Measurements from ENCODE around the gene ZNF175. TPM values are rescaled to one million over a fixed set of nuclear protein-coding genes. Genes with fewer than 3 reads are reported as not detected.

ZNF175 gene
- polyA plus RNA-seq, 1 of the 3 experiments (the other 2 are of a cell fraction), result 3.1 TPM

DNA sequence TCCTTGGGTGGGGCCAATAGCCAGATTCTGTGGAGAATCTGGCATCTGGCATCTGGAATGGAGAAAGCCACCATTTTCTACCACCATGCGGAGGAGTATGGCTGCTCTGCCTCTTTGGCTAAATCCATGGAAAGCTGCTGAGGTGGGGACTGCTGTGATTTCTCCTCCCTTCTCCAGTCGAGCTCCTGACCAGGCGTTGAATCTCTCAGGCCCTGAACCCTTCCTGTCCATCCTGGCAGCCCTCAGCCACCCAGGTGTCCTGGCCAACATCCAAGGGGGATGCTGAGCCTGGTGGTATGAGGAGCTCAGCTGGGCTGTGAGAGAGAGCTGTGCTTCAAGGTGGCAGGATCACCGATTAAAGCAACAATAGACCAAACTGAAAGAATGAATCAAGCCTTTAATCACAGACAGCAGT is 22.2 kb upstream of the ZNF175 start:
- DNase-seq, result no peak
- no peaks in the 10 kb centered on the region for H3K9me3 ChIP-seq
- no peaks in the 10 kb centered on the region for H3F3A ChIP-seq (replicated peaks; ENCODE audit: insufficient read depth)
- H3K79me2 ChIP-seq (ENCODE audit: insufficient read depth), result no peaks in the 10 kb centered on the region
- H3K36me3 ChIP-seq (replicated peaks in 1 of 2; ENCODE audit: control insufficient read depth in 1 of 2, insufficient read depth in 2 of 2, low read length in 1 of 2), result no peaks in the 10 kb centered on the region
- no peak for TF ChIP-seq ELF1 (IDR thresholded peaks at IDR 0.05)
- TF ChIP-seq MXI1 (IDR thresholded peaks at IDR 0.05; ENCODE audit: low read depth, low read length), result no peak
- TF ChIP-seq, protein P1, sequence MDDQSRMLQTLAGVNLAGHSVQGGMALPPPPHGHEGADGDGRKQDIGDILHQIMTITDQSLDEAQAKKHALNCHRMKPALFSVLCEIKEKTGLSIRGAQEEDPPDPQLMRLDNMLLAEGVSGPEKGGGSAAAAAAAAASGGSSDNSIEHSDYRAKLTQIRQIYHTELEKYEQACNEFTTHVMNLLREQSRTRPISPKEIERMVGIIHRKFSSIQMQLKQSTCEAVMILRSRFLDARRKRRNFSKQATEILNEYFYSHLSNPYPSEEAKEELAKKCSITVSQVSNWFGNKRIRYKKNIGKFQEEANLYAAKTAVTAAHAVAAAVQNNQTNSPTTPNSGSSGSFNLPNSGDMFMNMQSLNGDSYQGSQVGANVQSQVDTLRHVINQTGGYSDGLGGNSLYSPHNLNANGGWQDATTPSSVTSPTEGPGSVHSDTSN (IDR thresholded peaks at IDR 0.05), result no peak
- TF ChIP-seq MAX (IDR thresholded peaks at IDR 0.05; ENCODE audit: low read depth), result no peak
- TF ChIP-seq, protein P2, sequence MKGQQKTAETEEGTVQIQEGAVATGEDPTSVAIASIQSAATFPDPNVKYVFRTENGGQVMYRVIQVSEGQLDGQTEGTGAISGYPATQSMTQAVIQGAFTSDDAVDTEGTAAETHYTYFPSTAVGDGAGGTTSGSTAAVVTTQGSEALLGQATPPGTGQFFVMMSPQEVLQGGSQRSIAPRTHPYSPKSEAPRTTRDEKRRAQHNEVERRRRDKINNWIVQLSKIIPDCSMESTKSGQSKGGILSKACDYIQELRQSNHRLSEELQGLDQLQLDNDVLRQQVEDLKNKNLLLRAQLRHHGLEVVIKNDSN (IDR thresholded peaks at IDR 0.05; ENCODE audit: borderline replicate concordance, low read depth), result no peak
- no peak for TF ChIP-seq USF2 (IDR thresholded peaks at IDR 0.05; ENCODE audit: borderline replicate concordance, low read depth, low read length)
- TF ChIP-seq NFIC (IDR thresholded peaks at IDR 0.05; ENCODE audit: borderline replicate concordance), result no peak
- TF ChIP-seq, protein P3, sequence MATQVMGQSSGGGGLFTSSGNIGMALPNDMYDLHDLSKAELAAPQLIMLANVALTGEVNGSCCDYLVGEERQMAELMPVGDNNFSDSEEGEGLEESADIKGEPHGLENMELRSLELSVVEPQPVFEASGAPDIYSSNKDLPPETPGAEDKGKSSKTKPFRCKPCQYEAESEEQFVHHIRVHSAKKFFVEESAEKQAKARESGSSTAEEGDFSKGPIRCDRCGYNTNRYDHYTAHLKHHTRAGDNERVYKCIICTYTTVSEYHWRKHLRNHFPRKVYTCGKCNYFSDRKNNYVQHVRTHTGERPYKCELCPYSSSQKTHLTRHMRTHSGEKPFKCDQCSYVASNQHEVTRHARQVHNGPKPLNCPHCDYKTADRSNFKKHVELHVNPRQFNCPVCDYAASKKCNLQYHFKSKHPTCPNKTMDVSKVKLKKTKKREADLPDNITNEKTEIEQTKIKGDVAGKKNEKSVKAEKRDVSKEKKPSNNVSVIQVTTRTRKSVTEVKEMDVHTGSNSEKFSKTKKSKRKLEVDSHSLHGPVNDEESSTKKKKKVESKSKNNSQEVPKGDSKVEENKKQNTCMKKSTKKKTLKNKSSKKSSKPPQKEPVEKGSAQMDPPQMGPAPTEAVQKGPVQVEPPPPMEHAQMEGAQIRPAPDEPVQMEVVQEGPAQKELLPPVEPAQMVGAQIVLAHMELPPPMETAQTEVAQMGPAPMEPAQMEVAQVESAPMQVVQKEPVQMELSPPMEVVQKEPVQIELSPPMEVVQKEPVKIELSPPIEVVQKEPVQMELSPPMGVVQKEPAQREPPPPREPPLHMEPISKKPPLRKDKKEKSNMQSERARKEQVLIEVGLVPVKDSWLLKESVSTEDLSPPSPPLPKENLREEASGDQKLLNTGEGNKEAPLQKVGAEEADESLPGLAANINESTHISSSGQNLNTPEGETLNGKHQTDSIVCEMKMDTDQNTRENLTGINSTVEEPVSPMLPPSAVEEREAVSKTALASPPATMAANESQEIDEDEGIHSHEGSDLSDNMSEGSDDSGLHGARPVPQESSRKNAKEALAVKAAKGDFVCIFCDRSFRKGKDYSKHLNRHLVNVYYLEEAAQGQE (IDR thresholded peaks at IDR 0.05; ENCODE audit: low read depth, low read length), result no peak
- peaks cover 31% of the 10 kb centered on the region; the same call in 1 of the 2 replicates for H3K27me3 ChIP-seq (ENCODE audit: insufficient read depth)
- H3K9me2 ChIP-seq, result no peaks in the 10 kb centered on the region
- H3K4me2 ChIP-seq, result no peak overlapping the region
- CTCF ChIA-PET, result no interaction called here
- H3K4me1 ChIP-seq (ENCODE audit: control insufficient read depth in 1 of 2, insufficient read depth in 2 of 2, low read depth in 1 of 2, low read length in 1 of 2), result no peaks in the 10 kb centered on the region
- no peaks in the 10 kb centered on the region for H4K20me1 ChIP-seq (ENCODE audit: insufficient read depth)
- H3K4me3 ChIP-seq (ENCODE audit: low read depth in 2 of 2, low read length in 1 of 2), result no peak overlapping the region
- no peak overlapping the region for H3K9ac ChIP-seq
- 23% methylated on average over 2 of the region's 4 CpGs for WGBS (ENCODE audit: low lambda C conversion rate)
- POLR2A ChIA-PET, result no interaction called here
- H2AFZ ChIP-seq (ENCODE audit: low read depth), result no peak overlapping the region
- no peak overlapping the region for H3K27ac ChIP-seq (ENCODE audit: low read depth in 2 of 2, low read length in 1 of 2)

DNA sequence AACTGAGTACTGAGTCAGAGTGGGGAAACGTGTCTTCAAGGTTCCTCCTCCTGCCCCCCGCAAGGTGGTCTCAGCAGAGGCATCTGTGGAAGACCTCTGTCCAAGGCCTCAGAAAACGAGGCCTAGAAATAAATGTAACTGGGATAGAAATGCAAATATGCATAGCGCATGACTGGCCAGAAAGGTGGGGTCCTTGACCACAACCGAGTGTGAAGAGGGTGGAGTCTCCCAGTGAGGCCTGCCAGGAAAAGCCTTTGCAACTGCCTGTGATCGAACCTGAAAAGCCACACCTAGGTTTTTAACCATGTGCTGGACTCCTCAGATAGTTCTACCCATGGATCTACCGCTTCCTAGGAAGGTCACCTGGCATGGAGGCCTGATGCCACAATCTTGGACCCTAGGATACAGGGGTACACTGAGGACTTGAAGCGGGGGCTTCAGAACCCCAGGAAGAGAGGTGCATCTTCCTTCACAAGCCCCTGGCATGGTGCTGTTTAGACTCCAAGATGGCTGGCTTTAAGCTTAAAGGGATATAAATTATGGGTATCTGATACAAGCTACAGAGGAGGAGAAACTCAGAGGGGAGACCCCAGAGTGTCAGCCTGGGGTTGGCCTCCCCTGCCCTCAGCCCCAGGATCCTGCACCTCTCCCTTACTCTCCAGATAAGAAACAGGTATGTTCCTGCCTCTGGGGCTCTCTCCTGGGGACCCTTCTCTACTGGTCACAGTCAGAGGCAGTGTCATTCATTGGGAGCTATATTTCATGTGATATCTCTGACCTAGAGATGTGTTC is 21.4 kb upstream of the ZNF175 start:
- Histone ChIP-seq H3F3A (replicated peaks; ENCODE audit: insufficient read depth) (no peaks in the 10 kb centered on the region), H3K79me2 (ENCODE audit: insufficient read depth) (no peaks in the 10 kb centered on the region), H3K9me3 (no peaks in the 10 kb centered on the region), H3K4me2 (no peak overlapping the region), H3K4me1 (ENCODE audit: control insufficient read depth in 1 of 2, insufficient read depth in 2 of 2, low read depth in 1 of 2, low read length in 1 of 2) (no peaks in the 10 kb centered on the region), H3K36me3 (replicated peaks in 1 of 2; ENCODE audit: control insufficient read depth in 1 of 2, insufficient read depth in 2 of 2, low read length in 1 of 2) (no peaks in the 10 kb centered on the region), H3K4me3 (ENCODE audit: low read depth in 2 of 2, low read length in 1 of 2) (no peak overlapping the region), H4K20me1 (ENCODE audit: insufficient read depth) (no peaks in the 10 kb centered on the region), H3K27me3 (ENCODE audit: insufficient read depth) (peaks cover 23% of the 10 kb centered on the region; the same call in 1 of the 2 replicates), H3K27ac (ENCODE audit: low read depth in 2 of 2, low read length in 1 of 2) (no peak overlapping the region), H2AFZ (ENCODE audit: low read depth) (no peak overlapping the region), H3K9ac (no peak overlapping the region), H3K9me2 (no peaks in the 10 kb centered on the region)
- CTCF ChIA-PET, result no interaction called here
- POLR2A ChIA-PET, result no interaction called here
- DNase-seq, result no peak
- TF ChIP-seq CHD2 (IDR thresholded peaks at IDR 0.05; ENCODE audit: low read length, partially characterized antibody), result no peak
- TF ChIP-seq EZH2phosphoT487 (IDR thresholded peaks at IDR 0.05; ENCODE audit: borderline replicate concordance, low read depth), result no peak
- TF ChIP-seq GABPA (IDR thresholded peaks at IDR 0.05; ENCODE audit: low read depth), result no peak
- no peak for TF ChIP-seq TCF12 (IDR thresholded peaks at IDR 0.05)
- TF ChIP-seq JUND (IDR thresholded peaks at IDR 0.05), result no peak
- no peak for TF ChIP-seq MEF2A (IDR thresholded peaks at IDR 0.05; ENCODE audit: borderline replicate concordance, low read depth)
- TF ChIP-seq RXRA (IDR thresholded peaks at IDR 0.05; ENCODE audit: borderline replicate concordance, low read depth), result no peak
- TF ChIP-seq NRF1 (IDR thresholded peaks at IDR 0.05; ENCODE audit: low read depth, low read length), result no peak
- TF ChIP-seq, protein P1 (IDR thresholded peaks at IDR 0.05), result no peak
- WGBS (ENCODE audit: low lambda C conversion rate), result 11% methylated on average over 7 of the region's 8 CpGs

Data from SK-N-SH (cell line).